DOHH2 (cell line): Measurements from ENCODE around the gene ME3.

Source experiments
- H3F3A ChIP-seq: fragments of 200-600 bp; sonication (generic), shearing (Covaris generic); 2 replicates; pipeline ENCODE4 v1.6.0; 2016; ENCODE audit warnings: antibody characterized with exemption, mild to moderate bottlenecking; ENCODE audit not compliant: control insufficient read depth, insufficient read depth
- H3K27ac ChIP-seq: fragments of 200-600 bp; sonication (generic); 2 replicates; pipeline ENCODE4 v1.5.1; 2014; ENCODE audit warnings: low read depth, mild to moderate bottlenecking, low read length, moderate library complexity
- H3K27me3 ChIP-seq: fragments of 200-600 bp; sonication (generic); 2 replicates; pipeline ENCODE4 v1.6.1; 2014; ENCODE audit warnings: mild to moderate bottlenecking, low read length, mixed read lengths; ENCODE audit not compliant: control insufficient read depth
- H3K36me3 ChIP-seq: fragments of 200-600 bp; sonication (generic); 2 replicates; pipeline ENCODE4 v1.6.1; 2014; ENCODE audit warnings: mild to moderate bottlenecking, low read length, moderate library complexity, mixed read lengths; ENCODE audit not compliant: control insufficient read depth
- H3K4me1 ChIP-seq: fragments of 200-600 bp; sonication (generic); 2 replicates; pipeline ENCODE4 v1.6.1; 2014; ENCODE audit warnings: mild to moderate bottlenecking, low read length, mixed read lengths; ENCODE audit not compliant: control insufficient read depth
- H3K4me2 ChIP-seq: fragments of 200-600 bp; sonication (generic); 2 replicates; pipeline ENCODE4 v1.6.0; 2014; ENCODE audit warnings: mild to moderate bottlenecking, low read length, moderate library complexity
- H3K4me3 ChIP-seq: fragments of 200-600 bp; sonication (generic); 2 replicates; pipeline ENCODE4 v1.5.1; 2014; ENCODE audit warnings: mild to moderate bottlenecking, low read length, mixed read lengths
- H3K79me2 ChIP-seq: fragments of 200-600 bp; sonication (generic); 2 replicates; pipeline ENCODE4 v1.6.1; 2014; ENCODE audit warnings: mild to moderate bottlenecking, low read length, mixed read lengths; ENCODE audit not compliant: control insufficient read depth
- H3K9me2 ChIP-seq: fragments of 200-600 bp; sonication (generic); replicated peaks from 2 replicates; pipeline ENCODE4 v1.6.1; 2014; ENCODE audit warnings: mild to moderate bottlenecking, low read length, mixed read lengths; ENCODE audit not compliant: control insufficient read depth
- H3K9me3 ChIP-seq: fragments of 200-600 bp; sonication (generic); 2 replicates; pipeline ENCODE4 v1.6.1; 2014; ENCODE audit warnings: antibody characterized with exemption, low read length, mixed read lengths; ENCODE audit not compliant: control insufficient read depth, insufficient read depth
- H4K20me1 ChIP-seq: fragments of 200-600 bp; sonication (generic); 2 replicates; pipeline ENCODE4 v1.6.0; 2014; ENCODE audit warnings: low read depth, mild to moderate bottlenecking, antibody characterized with exemption, low read length, moderate library complexity; ENCODE audit not compliant: control insufficient read depth, insufficient read depth
- EZH2phosphoT487 ChIP-seq: fragments of 200-600 bp; sonication (generic); IDR thresholded peaks from 2 replicates; pipeline ENCODE4 v1.6.1; 2017; ENCODE audit warnings: borderline replicate concordance, mild to moderate bottlenecking, antibody characterized with exemption, low read length, moderate library complexity, mixed read lengths
- TF ChIP-seq, protein P1 (sequence below): fragments of 200-600 bp; sonication (generic); IDR thresholded peaks from one replicate; pipeline ENCODE4 v1.5.1; 2014; ENCODE audit warnings: antibody characterized with exemption, mild to moderate bottlenecking, low read depth, low read length; ENCODE audit not compliant: poor library complexity, severe bottlenecking

The ME3 gene

DNA sequence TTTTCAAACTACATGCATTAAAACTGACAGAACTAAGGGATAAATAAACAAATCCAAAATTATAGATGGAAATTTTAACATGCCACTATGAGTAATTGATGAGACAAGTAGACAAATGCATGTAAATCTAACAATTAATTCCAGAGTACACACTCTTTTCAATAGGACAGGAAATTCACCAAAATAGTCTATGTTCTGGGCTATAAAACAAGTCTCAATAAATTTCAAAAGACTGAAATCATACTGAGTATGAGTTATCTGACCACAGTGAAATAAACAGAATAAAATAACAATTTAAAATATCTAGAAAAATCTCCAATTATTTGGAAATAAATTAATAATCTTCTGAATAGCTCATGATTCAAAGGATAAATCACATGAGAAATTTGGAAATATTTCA is 38.5 kb upstream of the ME3 start:
- Histone ChIP-seq H3F3A (no peaks in the 10 kb centered on the region), H4K20me1 (no peaks in the 10 kb centered on the region), H3K4me1 (no peaks in the 10 kb centered on the region), H3K4me2 (no peak overlapping the region), H3K36me3 (no peaks in the 10 kb centered on the region), H3K9me2 (no peaks in the 10 kb centered on the region), H3K27ac (no peak overlapping the region), H3K27me3 (no peaks in the 10 kb centered on the region), H3K9me3 (no peaks in the 10 kb centered on the region), H3K79me2 (no peaks in the 10 kb centered on the region), H3K4me3 (no peak overlapping the region)
- TF ChIP-seq EZH2phosphoT487: no peak
- TF ChIP-seq, protein P1, sequence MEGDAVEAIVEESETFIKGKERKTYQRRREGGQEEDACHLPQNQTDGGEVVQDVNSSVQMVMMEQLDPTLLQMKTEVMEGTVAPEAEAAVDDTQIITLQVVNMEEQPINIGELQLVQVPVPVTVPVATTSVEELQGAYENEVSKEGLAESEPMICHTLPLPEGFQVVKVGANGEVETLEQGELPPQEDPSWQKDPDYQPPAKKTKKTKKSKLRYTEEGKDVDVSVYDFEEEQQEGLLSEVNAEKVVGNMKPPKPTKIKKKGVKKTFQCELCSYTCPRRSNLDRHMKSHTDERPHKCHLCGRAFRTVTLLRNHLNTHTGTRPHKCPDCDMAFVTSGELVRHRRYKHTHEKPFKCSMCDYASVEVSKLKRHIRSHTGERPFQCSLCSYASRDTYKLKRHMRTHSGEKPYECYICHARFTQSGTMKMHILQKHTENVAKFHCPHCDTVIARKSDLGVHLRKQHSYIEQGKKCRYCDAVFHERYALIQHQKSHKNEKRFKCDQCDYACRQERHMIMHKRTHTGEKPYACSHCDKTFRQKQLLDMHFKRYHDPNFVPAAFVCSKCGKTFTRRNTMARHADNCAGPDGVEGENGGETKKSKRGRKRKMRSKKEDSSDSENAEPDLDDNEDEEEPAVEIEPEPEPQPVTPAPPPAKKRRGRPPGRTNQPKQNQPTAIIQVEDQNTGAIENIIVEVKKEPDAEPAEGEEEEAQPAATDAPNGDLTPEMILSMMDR: no peak

DNA sequence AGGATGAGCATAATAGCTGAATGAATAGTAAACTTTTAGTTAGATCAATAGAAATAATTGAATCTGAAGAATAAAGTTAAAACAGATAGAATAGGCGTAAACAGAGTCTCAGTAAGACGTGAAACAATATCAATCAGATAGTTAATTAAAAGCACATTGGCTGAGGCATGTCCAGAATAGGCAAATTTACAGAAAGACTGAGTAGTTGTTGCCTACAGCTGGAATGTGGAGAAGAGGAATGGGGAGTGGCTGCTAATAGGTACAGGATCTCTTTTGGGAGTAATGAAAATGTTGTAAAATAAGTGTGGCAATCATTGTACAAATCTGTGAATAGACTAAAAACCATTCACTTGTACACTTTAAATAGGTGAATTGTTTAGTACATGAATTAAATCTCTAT is 36.3 kb upstream of the ME3 start:
- H3K36me3 ChIP-seq: no peaks in the 10 kb centered on the region
- H3K79me2 ChIP-seq: no peaks in the 10 kb centered on the region
- TF ChIP-seq, protein P1: no peak
- no peak overlapping the region for H3K4me2 ChIP-seq
- no peaks in the 10 kb centered on the region for H3K9me3 ChIP-seq
- H3F3A ChIP-seq: no peaks in the 10 kb centered on the region
- H3K27me3 ChIP-seq: no peaks in the 10 kb centered on the region
- no peak overlapping the region for H3K27ac ChIP-seq
- H3K4me1 ChIP-seq: no peaks in the 10 kb centered on the region
- no peaks in the 10 kb centered on the region for H3K9me2 ChIP-seq
- H4K20me1 ChIP-seq: no peaks in the 10 kb centered on the region
- H3K4me3 ChIP-seq: no peak overlapping the region

DNA sequence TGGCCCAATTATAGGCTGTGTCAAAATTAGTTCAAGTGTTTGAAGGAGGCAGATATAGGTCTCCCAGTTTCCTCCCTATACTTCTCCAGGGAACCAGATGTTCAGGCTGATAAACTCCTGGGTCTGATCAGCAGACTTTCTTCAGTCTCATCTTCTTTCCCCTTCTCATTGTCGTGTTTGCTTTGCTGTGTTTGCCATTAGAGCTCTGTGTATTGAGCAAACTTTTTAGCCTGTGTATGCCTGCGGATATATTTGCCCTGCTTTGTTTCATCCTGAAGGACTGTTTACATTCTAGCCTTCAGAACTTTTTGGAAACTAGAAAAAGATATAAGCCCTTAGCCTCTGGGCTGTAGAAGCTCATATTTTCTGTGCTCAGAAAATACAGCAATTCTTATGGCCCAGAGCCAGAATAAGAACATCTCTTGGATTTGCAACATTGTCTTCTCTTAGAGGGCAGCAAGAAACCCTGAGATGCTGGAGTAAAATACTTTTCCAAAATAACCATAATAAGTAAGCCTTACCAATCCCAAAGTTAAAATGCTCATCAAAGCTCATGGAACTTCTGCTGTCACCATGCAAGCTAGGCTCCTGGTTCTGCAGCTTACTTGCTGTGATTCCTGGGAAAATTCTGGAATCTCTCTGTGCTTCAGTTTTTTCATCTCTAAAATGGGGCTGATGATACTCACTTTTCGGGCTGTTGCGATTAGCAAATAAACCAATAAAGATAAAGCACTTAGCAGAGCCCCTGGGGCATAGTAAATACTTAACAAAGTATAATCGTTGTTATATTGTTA is 34.1 kb upstream of the ME3 start:
- no peaks in the 10 kb centered on the region for H3K9me3 ChIP-seq
- no peaks in the 10 kb centered on the region for H3F3A ChIP-seq
- H3K79me2 ChIP-seq: no peaks in the 10 kb centered on the region
- H3K36me3 ChIP-seq: no peaks in the 10 kb centered on the region
- no peak overlapping the region for H3K4me3 ChIP-seq
- no peak overlapping the region for H3K4me2 ChIP-seq
- no peaks in the 10 kb centered on the region for H3K27me3 ChIP-seq
- no peaks in the 10 kb centered on the region for H4K20me1 ChIP-seq
- no peaks in the 10 kb centered on the region for H3K4me1 ChIP-seq
- TF ChIP-seq, protein P1: no peak
- no peak for TF ChIP-seq EZH2phosphoT487
- no peak overlapping the region for H3K27ac ChIP-seq
- H3K9me2 ChIP-seq: no peaks in the 10 kb centered on the region
